SHP77 treated with DMSO at 0.1 percent for 48 hours (cell line): ENCODE data around the gene AGER.
"Not testable (repeated sequence)": the region's sequence is repeated elsewhere in the genome, so short reads cannot be mapped to it uniquely, and the experiment has no call there.

ENCODE experiments used
- DNase-seq: peaks from one replicate; lab custom pipeline; 2025; lab: John Stamatoyannopoulos, UW

The AGER gene

DNA sequence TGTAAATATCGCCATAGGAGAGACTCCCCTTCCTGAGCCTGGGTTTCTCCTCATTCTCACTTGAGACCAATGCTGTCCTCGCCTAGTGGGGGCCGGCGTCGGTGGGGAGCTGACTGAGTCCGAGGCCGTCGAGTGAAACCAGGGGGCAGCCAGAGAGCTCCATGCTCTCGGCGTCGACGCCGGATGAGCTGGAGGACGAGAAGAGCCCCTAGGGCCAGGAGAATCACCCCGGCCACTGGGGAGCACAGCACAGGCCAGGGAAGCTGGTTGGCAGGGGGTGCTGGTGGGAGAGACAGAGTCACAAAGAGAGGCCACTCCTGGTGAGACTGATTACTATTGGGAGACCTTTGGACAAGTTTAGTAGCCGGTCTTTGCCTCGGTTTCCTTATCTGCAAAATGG lies 14.8 kb upstream of the AGER start:
- DNase-seq = no peak

DNA sequence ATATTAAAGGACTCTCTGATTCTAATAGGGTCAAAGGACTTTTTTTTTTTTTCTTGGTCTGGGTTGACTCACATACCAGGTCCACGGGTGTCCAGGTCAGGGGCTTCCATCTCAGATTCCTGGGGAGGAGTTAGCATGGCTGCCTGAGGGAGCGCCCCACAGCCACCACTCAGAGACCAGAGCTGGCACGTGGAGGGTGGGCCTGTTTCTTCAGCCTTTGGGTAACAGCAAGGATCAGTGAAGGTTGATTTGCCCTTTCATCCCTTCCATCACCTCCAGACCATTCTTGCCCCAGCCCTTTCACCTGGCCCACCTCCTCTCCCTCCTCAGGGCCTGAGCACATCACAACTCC lies 14.3 kb upstream of the AGER start:
- no peak for DNase-seq

DNA sequence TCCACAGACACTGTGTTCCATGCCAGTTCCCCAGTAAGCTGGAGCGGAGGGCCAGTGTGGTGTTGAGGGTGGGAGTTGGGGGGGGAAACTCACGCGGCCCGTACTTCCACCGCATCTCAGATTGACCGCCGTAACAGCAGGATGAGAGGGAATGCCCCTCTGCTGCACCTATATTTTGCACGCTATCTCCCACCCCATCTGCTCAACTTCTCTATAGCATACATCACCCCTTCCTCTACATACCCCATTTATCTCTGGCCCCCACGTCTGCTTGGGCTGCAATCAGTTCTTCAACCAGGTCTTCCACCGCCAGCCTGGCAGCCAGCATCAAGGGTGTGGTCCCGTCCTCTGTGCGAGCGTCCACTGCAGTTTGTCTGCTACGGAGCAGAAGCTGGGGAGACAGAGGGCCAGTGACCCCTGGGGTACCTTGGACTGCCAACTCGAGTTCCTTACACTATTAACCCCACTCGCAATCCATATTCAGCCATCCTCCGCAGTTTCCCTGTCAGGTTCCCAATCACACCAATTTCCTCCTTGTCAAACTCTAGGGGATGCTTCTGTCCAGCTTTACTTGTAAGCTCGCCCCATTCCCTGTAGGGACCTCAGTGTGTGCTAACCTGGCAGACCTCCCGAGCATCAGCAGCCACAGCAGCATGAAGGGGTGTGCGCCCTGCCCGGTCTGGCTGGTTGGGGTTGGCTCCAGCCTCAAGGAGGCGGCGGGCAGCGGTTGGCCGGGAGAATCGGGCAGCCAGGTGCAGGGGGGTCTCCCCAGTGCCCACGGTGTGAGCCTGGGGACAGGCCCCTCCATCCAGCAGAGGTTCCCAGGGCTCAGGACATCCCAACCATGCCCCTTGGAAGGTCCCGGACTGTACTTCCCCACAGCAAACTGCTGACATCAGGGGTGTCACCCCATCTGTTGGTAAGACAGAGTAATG lies 12.9 kb upstream of the AGER start:
- DNase-seq = no peak

DNA sequence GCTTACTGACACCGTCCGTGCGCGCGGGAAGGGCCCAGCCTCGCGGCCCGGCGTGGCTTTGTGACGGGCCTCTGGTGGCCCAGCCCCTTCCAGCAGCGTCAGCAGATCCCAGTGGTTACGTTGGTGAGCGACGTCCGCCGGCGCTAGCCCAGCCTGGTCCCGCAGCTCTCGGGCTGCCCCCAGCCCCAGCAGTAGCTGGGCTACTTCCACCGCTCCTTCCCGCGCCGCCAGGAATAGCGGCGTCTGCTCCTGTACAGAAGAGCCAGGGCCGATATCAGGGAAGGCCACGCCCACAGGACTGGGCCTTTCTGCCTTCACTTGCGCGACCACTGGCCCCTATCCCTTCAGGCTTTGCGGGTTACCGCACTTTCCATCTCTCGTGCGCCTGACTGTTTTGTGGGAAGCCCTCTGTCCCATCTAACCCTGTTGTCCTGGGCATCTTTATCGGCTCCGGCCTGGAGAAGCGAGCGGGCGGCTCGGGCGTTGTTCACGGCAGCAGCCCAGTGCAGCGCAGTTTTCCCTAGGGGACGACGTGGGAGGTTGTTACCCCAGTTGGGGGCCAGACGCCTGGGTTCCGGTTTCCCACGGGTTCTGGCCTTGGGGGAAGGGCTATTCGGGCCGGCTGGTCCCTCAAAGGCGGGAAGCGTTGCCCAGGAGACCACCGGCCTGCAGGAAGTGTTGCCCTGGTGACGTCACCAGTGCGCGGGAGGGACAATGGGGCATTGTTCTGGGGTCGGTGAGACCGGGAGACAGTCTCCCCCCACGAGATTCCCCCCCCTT lies 12.0 kb upstream of the AGER start:
- peak; percentile 51 for DNase-seq

DNA sequence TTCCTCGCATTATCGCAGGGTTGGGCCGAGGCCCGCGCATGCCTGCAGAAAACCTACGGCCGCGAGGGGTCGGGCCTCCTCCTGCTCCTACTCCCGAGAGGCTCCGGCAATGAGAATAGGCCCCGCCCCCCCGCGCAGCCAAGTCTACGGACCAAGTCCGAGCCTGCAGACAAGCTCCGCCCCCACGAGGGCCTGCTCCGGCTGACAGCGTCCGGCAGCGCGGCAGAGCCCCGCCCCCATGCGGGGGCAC lies 11.5 kb upstream of the AGER start:
- DNase-seq = peak; percentile 96

DNA sequence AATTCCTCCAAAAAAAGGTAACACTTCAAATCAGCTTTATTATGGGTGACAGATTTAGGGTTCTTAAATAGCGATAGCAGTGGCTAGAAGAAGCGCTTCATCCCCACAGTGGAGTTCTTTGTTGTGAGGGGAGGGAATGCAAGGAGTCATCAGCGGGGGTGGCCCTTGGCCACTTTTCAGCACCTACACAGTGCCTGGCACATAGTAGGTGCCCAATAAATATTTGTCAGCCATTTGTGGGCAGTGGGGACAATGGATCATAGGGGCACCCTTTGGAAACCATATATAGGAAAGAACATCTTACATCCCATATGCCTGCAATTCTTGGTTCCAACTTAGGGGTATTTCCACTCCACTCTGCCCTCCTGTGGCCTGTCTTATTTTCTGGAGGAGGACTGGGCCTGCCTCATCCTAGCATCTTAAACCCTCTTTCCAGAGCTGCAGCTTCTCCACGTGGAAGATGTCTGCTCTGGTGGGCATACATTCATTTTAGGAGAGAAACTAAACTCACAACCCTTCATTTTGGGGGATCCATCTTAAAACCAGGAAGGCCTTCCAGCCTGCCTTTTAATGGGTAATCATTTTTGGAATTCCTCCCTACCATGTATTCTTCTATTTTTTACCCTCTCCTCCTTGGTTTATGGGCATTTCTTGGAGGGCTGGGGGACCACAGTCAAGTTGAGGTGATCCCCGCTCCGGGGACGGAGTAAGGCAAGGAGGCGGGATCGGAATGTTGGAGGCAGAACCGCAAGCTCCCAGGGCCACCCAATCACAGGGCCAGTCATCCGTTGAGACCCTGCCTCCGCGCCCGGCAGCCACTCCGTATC lies 11.0 kb upstream of the AGER start:
- no peak for DNase-seq

DNA sequence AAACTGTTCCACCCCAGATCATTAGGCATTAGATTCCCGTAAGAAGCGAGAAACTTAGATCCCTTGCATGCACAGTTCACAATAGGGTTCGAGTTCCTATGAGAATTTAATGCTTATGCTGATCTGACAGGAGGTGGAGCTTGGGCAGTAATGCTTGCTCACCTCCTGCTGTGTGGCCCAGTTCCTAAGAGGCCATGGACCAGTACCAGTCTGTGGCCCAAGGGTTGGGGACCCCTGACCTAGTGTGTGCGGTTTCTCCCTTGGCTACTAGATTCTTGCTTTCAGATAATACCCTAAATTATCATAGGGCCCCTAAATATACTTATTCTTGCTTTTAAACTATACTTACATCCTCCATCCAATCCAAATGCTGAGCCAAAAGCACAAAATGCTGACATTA lies 10.3 kb upstream of the AGER start:
- DNase-seq = no peak

DNA sequence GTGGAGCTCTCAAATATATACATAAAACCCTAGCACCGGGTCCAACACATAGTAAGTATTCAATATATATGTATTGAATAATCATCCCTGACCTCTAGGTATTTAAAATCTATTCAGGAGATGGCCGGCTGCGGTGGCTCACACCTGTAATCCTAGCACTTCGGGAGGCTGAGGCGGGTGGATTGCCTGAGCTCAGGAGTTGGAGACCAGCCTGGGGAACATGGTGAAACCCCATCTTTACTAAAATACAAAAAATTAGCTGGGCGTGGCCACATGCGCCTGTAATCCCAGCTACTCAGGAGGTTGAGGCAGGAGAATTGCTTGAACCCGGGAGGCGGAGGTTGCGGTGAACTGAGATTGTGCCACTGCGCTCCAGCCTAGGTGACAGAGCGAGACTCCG lies 9.0 kb upstream of the AGER start:
- DNase-seq = not testable (repeated sequence)

DNA sequence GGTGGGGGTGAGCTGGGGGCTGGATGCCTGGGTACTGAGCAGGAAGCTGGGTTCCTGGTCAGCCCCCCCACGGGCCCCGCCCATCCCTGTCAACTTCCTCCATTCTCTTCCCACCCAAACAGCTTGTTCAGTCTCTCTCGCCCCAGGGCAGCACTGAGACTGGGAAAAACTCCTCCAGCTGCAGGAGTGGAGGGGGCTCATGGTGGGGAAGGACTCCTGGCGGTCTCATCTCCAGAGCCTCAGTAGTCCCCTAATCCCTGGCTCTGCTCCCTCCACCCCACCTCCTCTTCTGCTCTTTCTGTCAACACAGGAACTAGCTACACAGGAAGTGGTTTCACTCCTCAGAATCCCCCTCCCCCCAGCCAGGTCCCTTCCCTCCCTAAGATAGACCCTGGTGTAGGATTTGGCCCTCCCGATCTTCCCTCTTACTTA lies 8.6 kb upstream of the AGER start, which contains the start of gene GPSM3:
TSS of gene GPSM3 (minus strand) at position 36 of the 432 bp plus-strand sequence. CDS start 130 bp downstream, outside the sequence.
- peak; percentile 56 for DNase-seq

DNA sequence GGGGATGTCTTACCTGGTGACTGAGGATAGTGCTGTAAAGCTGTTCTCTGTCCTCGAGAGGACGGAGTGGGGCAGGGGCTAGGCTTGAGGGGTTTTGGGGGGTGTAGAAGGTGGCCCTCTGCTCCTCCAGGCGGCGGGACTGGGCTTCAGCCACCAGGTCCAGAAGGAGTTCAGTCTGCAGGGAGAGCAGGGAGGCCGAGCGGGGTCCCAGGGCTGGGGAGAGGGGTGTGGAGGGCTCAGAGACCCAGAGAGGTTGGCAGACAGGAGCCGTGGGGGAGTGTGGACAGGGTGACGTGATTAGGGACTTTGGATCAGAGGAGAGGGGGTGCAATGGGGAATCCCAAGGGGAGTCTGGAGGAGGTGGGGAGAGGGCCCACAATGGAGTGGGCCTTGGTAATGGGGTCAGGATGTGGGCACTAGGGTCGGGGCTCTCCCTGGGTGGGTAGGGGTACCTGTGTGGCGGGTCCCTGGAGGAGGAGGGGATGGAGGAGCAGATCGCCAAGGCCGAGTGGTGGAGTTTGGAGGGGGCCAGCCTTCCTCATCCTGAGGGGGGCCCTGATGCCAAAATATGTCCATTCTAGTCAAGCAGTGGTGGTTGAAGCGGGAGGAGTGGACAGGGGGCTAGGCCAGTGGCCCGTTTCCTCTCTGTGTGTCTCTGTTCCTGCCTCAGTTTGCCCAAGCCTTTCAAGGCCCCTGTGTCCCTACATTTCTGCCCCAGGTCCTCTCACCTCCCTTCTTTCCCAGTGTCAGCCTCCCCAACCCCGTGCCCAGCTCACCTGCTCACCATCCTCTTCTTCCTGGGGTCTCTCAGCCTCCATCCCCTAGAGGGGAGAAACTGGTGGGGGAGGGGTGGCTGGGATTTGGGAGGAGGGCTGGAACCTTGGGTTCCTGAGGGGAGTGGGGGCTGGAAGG lies 7.9 kb upstream of the AGER start:
- DNase-seq = no peak

DNA sequence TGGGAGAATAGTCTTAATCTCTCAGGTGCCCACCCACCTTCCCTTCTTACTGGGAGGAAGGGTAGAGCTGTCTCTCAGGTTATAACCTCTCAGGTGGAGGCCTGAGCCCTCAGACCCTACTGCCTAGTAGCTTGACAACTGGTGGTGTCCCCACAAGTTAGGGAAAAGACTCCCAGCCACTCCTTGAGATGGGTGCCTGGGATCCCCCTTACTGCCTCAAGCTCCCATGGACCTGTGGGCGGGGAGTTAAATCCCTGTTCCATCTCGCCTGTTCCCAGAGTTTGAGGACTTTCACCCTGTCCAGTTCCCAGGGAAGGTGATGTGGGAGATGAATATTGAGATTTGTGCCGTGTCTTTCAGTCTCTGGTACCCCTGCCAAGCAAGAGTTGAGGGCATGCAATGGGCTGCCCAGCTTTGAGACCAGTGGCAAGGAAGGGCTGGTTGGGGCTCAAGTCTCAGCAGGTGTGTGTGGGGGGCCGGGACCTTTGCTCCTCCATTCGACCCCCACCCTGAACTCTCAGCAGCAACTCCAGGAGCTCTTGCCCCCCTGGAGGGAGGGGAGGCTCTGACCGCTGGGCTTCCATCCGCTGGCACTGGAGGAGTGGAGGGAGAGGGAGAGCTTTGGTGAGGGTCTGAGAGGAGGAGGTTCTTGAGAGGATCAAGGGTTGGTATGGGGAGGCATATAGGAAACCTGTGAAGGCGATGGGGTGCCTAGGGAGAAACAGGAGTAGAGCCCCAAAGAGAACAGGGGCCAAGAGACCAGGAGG lies 7.0 kb upstream of the AGER start:
- no peak for DNase-seq

DNA sequence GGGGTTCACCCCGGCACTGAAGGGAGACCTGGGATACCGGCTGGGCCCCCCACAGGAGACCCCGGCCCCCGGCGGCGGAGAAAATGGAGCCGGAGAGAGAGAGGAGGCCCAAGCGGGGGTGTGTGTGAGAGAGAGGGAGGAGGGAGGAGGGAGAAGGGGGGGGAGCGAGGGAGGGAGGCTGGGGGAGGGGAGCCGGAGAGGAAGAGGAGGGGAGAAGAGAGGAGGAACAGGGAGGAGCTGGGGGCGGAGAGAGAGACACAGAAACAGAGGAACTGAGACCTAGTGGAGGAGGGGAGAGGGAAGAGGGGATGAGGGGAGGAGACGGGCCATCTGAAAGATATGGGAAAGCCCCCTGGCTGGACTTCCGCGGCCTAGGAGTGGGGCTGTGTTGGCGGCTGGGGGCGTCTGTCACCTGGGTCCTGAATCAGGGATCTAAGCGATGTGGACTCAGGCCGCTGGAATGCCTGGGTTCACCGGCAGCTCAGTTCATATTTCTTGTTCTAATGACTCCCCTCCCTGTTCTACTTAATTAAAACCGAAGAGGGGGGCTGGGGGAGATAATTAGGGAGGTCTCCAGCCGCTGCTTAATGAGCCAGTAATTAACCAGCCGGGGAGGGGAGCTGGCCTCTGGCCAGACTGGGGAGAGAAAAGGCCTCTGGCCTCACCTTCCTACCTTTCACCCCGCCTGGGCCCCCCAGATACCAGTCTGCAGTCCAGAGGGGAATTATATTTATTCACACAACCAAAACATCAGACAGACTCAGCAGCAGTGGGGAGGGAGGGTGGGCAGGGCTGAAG lies 6.2 kb upstream of the AGER start, which contains the start of gene PBX2:
TSS of gene PBX2 (minus strand) at position 149 of the 798 bp plus-strand sequence. CDS start 287 bp downstream, outside the sequence.
- DNase-seq = peak; percentile 61

DNA sequence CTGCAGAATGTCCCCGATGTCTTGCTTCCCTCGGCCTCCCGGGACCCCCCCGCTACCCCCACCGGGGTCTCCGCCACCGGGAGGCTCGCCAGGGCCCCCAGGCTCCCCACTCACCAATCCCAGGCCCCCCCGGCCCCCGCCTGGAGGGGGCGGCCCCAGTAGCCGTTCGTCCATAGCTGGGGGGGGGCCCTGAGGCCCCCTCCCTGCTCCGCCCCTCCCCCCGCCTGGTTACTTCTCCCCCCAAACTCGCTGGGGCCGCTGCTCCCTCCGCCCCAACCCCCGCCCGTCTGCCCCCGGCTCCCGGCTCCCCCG lies 5.6 kb upstream of the AGER start:
- DNase-seq = no peak

DNA sequence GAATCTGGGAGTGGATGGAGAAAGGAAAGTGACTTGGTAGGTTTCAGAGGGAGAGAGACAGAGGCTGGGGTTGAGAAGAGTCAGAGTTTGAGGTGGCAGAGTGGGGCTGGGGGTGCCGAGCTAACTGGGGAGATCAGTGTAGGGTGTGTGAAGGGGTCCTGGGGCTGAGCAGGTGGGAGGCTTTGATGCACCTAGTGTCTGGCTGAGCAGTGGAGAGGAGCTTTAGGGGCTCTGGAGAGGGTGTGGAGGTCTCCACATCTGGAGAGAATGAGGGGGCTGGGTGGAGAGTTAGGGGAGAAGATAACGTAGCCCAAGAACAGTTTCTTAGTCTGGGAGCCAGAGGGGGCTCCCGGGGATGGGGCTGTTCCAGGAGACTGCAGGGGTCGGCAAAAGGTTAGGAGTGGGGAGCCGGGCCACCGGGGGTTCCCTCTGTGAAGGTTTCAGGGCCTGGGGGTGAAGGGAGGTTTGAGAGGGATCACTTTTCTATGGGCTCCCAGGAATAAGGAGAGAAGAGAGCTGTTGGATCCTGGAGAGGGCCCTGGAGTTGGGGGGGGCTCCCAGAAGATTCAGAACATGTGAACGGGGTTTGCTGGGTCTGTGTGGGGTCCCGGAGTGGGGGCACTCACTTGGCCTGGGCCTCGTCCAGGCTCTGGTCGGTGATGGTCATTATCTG lies 5.2 kb upstream of the AGER start:
- no peak for DNase-seq

DNA sequence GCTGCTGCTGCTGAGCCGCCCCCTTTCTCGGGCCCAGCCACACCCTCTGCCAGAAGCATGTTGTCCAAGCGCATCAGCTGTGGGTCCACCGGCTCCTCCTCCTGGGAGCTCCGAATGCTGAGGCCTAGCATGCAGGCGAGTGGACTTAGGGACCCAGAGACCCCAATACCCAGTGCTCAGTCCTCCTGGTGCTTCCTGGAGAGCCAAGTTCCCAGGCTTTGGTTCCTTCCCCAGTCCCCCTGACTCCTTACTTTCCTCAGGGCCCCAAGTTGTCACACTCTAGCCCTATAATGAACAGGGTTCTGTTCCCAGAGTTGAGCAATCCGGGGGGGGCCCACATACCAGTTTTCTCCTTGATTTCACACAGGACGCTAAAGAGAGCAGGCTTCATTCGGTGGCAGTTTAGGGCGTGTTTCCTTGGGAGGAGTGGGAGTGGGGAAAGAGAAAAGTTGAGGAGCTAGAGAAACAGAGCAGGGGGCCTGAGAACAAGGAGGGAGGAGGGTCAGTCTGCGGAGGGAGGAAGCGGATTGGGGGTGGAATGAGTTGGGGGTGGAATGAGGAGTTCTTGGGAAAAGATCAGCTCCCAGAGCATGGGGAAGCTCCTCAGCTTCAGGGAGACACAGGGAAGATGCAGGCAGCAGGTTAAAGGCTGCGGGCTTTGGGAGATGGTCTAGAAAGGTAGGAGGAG lies 4.5 kb upstream of the AGER start:
- DNase-seq = no peak

DNA sequence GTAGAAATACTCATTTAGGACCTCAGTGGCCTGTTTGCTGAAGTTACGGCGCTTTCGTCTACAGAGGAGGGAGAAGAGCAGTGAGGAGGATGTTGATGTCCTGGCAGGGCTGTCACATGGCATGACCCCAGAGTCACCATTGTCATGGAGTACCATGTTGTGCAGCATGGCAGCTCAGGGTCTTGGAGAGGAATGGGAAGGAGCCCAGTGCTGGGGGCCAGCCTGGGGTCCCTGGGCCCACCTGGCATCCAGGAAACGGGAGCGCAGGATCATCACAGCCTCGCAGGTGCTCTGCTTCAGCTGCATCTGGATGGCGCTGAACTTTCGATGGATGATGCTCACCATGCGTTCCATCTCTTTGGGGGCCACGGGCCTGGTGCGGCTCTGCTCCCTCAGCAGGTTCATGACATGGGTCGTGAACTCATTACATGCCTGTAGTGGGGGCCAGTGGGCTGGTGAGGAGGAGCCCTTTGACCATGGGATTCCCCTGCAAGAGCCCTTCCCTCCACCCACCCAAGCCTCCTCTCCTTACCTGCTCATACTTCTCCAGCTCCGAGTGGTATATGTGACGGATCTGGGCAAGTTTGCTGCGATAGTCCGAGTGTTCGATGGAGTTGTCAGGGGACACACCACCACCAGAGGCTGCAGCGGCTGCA lies 3.8 kb upstream of the AGER start:
- not testable (repeated sequence) for DNase-seq

DNA sequence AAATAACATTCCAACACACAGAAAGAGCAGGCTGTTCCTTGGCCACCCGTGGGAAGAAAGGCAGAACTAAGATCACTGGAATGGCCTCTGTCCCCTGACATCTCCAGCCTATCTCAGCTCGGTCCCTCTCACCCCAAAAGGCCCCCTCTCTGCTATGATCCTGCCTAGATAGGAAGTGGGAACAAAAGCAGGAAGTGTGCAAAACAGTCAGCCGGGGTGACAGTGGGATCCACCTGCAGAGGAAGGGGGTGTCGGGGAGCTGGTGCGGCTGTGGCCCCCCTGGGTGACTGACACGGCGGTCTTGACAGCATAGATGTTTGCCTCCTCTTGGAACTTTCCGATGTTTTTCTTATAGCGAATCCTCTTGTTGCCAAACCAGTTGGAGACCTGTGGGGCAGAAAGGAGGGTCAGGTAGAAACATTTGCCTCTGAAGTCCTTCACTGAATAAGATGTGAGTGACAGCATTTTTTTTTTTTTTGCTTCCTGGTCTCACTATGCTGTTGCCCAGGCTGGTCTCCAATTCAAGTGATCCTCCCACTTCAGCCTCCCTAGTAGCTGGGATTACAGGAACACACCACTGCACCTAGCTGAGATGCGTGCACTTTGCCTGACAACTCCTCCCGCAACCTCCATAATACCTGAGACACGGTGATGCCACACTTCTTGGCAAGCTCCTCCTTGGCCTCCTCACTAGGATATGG lies 3.1 kb upstream of the AGER start:
- no peak for DNase-seq
